HepG2 (cell line): ENCODE measurements around the gene LCK. TPM values are rescaled to one million over a fixed set of nuclear protein-coding genes. Genes with fewer than 3 reads are reported as not detected.

ENCODE experiments used
- ELK4 ChIP-seq: sonication (generic); formaldehyde crosslinking; IDR thresholded peaks from 2 replicates; pipeline ENCODE4 v1.9.0; 2021; ENCODE audit warnings: missing genetic modification reagents, borderline replicate concordance
- HMG20A ChIP-seq: IDR thresholded peaks from 2 replicates; pipeline ENCODE4 v1.6.1; 2016; ENCODE audit warnings: borderline replicate concordance
- IKZF1 ChIP-seq: fragments of 450-650 bp; IDR thresholded peaks from 2 replicates; pipeline ENCODE4 v1.7.1; 2016
- JARID2 ChIP-seq: sonication (generic); formaldehyde crosslinking; IDR thresholded peaks from 2 replicates; pipeline ENCODE4 v1.8.1; 2023; ENCODE audit warnings: missing genetic modification reagents, inconsistent platforms; ENCODE audit not compliant: insufficient replicate concordance
- KMT2A ChIP-seq: sonication (generic); formaldehyde crosslinking; IDR thresholded peaks from 2 replicates; pipeline ENCODE4 v1.4.0; 2020; ENCODE audit warnings: missing genetic modification reagents
- SALL1 ChIP-seq: sonication (generic); formaldehyde crosslinking; IDR thresholded peaks from 2 replicates; pipeline ENCODE4 v1.8.0; 2022; ENCODE audit warnings: mild to moderate bottlenecking, missing genetic modification reagents
- SCMH1 ChIP-seq: sonication (generic); formaldehyde crosslinking; IDR thresholded peaks from 2 replicates; pipeline ENCODE4 v1.9.0; 2021; ENCODE audit warnings: missing genetic modification reagents, mild to moderate bottlenecking, borderline replicate concordance
- ZFP1 ChIP-seq: IDR thresholded peaks from 2 replicates; pipeline ENCODE4 v1.6.1; 2016
- ZFX ChIP-seq: sonication (generic); formaldehyde crosslinking; IDR thresholded peaks from 2 replicates; pipeline ENCODE4 v1.4.0; 2020; ENCODE audit warnings: mild to moderate bottlenecking, low read depth, missing genetic modification reagents, moderate library complexity
- ZNF160 ChIP-seq: sonication (generic); formaldehyde crosslinking; IDR thresholded peaks from 2 replicates; pipeline ENCODE4 v1.8.0; 2022; ENCODE audit warnings: mild to moderate bottlenecking, inconsistent platforms, missing genetic modification reagents
- ZNF253 ChIP-seq: sonication (generic); formaldehyde crosslinking; IDR thresholded peaks from 2 replicates; pipeline ENCODE4 v1.8.0; 2022; ENCODE audit warnings: mild to moderate bottlenecking, missing genetic modification reagents, borderline replicate concordance
- ZNF430 ChIP-seq: sonication (generic); formaldehyde crosslinking; IDR thresholded peaks from 2 replicates; pipeline ENCODE4 v1.9.0; 2021; ENCODE audit warnings: mild to moderate bottlenecking, missing genetic modification reagents
- ZNF556 ChIP-seq: sonication (generic); formaldehyde crosslinking; IDR thresholded peaks from 2 replicates; pipeline ENCODE4 v1.4.0; 2020; ENCODE audit warnings: mild to moderate bottlenecking, missing genetic modification reagents, borderline replicate concordance
- ZSCAN22 ChIP-seq: sonication (generic); formaldehyde crosslinking; IDR thresholded peaks from 2 replicates; pipeline ENCODE4 v1.4.0; 2020; ENCODE audit warnings: mild to moderate bottlenecking, missing genetic modification reagents
- polyA plus RNA-seq, 8 experiments: library from polyadenylated mRNA; depleted of rRNA in 3 of 8; stranded (reverse) in 7 of 8; unstranded in 1 of 8; fragments of >200 nt; fragmentation: Illumina TruSeq in 4 of 8; extraction: Trizol in 4 of 8; gene quantifications; 2 replicates each; pipeline versions ENCODE4 v1.2.1 to v1.2.3, GENCODE V29; 2011 to 2016; ENCODE audit warnings: low read depth in 4 of 8, missing spikeins in 1 of 8, mixed read lengths in 1 of 8; ENCODE audit not compliant: insufficient read depth in 1 of 8
- total RNA-seq, 5 experiments: library from RNA; depleted of rRNA; stranded (reverse); fragments of >200 nt; fragmentation: Illumina TruSeq; extraction: Trizol; gene quantifications; 2 replicates each; pipeline ENCODE4 v1.2.3, GENCODE V29; 2016; ENCODE audit warnings: low read depth in 1 of 5
- TF ChIP-seq, protein P1 (sequence below): sonication (generic); formaldehyde crosslinking; IDR thresholded peaks from 2 replicates; pipeline ENCODE4 v1.4.0; 2020; ENCODE audit warnings: mild to moderate bottlenecking, missing genetic modification reagents
- TF ChIP-seq, protein P2 (sequence below): sonication (generic); formaldehyde crosslinking; IDR thresholded peaks from 2 replicates; pipeline ENCODE4 v1.4.0; 2020; ENCODE audit warnings: missing genetic modification reagents; ENCODE audit errors: not compliant biosample characterization
- TF ChIP-seq, protein P3 (sequence below): sonication (generic); formaldehyde crosslinking; IDR thresholded peaks from 2 replicates; pipeline ENCODE4 v1.4.0; 2020; ENCODE audit warnings: mild to moderate bottlenecking, missing genetic modification reagents

LCK gene
- total and polyA plus RNA-seq, 2 of the 13 experiments (the other 11 are each of a cell fraction or from before 2014, with no cell fraction given) = 0.93 to 1.8 TPM

DNA sequence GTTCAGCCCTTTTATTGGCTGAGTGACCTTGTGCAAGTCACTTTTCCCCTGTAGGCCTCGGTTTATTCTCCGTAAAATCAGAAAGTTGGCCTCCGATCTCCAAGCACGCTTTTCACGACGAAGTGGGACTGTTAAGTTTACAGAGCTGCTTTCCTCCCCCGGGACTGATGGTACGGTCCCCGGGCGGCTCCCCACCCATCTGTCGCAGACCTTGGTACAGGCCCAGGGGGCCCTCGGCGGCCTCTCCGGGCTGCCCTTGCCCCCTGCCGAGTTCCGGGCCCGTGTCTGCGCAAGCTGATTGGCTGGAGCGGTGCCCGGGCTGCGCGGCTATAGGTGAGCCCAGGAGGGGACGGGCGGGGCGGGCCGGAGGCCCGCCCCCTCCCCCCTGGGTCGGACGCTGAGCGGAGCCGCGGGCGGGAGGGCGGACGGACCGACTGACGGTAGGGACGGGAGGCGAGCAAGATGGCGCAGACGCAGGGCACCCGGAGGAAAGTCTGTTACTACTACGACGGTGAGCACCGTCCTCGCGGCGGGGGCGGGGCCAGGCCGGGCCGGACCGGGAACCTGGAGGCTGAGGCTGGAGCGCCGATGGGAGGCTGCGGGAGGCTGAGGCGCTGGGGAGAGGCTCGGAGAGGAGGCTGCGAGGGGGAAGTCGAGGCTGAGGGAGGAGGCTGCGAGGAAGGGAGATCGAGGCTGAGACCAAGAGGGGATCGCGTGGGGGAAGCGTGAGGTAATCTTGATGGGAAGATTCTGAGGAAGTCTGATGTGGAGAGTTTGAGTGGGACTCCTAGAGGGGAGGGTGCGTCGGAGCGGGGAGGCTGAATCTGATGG, 40.9 kb downstream of the LCK start, which contains the start of gene HDAC1 (continued):
- TF ChIP-seq, protein P1, sequence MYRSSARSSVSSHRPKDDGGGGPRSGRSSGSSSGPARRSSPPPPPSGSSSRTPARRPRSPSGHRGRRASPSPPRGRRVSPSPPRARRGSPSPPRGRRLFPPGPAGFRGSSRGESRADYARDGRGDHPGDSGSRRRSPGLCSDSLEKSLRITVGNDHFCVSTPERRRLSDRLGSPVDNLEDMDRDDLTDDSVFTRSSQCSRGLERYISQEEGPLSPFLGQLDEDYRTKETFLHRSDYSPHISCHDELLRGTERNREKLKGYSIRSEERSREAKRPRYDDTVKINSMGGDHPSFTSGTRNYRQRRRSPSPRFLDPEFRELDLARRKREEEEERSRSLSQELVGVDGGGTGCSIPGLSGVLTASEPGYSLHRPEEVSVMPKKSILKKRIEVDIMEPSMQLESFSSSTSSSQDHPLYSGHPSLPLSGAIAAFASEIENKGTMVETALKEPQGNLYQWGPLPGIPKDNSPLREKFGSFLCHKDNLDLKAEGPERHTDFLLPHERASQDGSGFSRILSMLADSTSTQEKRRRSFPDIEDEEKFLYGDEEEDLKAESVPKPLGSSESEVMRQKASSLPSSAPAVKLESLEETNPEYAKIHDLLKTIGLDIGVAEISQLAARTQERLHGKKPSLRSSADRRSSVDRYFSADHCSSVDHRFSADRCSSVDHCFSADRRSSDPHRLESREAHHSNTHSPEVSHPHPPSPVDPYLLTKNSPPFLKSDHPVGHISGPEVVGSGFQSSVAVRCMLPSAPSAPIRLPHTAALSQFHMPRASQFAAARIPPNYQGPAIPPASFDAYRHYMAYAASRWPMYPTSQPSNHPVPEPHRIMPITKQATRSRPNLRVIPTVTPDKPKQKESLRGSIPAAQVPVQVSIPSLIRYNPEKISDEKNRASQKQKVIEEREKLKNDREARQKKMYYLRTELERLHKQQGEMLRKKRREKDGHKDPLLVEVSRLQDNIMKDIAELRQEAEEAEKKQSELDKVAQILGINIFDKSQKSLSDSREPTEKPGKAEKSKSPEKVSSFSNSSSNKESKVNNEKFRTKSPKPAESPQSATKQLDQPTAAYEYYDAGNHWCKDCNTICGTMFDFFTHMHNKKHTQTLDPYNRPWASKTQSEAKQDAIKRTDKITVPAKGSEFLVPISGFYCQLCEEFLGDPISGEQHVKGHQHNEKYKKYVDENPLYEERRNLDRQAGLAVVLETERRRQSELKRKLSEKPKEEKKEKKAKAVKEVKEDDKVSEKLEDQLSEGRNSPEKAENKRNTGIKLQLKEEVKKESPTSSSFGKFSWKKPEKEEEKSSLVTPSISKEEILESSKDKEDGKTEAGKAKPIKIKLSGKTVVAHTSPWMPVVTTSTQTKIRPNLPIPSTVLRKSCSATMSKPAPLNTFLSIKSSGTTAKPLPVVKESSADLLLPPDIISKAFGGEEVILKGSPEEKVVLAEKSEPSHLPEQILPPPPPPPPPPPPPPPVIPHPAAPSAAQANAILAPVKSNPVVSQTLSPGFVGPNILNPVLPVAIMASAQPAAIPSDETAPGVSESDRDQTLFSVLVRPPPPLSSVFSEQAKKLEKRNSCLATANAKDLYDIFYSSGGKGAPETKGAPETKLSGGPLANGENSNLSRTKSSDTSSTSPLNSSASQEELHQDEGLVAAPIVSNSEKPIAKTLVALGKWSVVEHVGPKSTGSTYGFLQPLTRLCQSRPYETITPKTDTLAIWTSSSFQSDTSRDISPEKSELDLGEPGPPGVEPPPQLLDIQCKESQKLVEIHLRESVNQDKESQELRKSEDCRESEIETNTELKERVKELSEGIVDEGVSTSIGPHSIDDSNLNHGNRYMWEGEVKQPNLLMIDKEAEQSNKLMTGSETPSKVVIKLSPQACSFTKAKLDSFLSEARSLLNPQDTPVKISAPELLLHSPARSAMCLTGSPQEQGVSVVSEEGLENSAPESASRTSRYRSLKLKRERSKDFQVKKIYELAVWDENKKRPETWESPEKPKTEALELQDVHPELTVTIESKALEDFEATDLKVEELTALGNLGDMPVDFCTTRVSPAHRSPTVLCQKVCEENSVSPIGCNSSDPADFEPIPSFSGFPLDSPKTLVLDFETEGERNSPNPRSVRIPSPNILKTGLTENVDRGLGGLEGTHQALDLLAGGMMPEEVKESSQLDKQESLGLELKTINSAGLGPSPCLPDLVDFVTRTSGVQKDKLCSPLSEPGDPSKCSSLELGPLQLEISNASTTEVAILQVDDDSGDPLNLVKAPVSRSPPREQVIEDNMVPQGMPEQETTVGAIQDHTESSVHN (CRISPR knock-in tag) = no peak
- TF ChIP-seq ZNF160 (CRISPR knock-in tag) (peak; percentile 15; the same call in 1 of the 2 replicates), HMG20A (no peak), ZFX (CRISPR knock-in tag) (peak; percentile 67; the same call in 1 of the 2 replicates), JARID2 (no peak), KMT2A (CRISPR knock-in tag) (peak; percentile 71), IKZF1 (no peak), ELK4 (CRISPR knock-in tag) (no peak), SCMH1 (CRISPR knock-in tag) (no peak), ZNF430 (CRISPR knock-in tag) (peak; percentile 26; the same call in 1 of the 2 replicates), ZNF253 (CRISPR knock-in tag) (no peak), SALL1 (peak; percentile 7; the same call in 1 of the 2 replicates), ZNF556 (CRISPR knock-in tag) (no peak), ZSCAN22 (no peak), ZFP1 (CRISPR knock-in tag) (no peak)
- TF ChIP-seq, protein P2, sequence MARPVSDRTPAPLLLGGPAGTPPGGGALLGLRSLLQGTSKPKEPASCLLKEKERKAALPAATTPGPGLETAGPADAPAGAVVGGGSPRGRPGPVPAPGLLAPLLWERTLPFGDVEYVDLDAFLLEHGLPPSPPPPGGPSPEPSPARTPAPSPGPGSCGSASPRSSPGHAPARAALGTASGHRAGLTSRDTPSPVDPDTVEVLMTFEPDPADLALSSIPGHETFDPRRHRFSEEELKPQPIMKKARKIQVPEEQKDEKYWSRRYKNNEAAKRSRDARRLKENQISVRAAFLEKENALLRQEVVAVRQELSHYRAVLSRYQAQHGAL (CRISPR knock-in tag) = no peak
- TF ChIP-seq, protein P3, sequence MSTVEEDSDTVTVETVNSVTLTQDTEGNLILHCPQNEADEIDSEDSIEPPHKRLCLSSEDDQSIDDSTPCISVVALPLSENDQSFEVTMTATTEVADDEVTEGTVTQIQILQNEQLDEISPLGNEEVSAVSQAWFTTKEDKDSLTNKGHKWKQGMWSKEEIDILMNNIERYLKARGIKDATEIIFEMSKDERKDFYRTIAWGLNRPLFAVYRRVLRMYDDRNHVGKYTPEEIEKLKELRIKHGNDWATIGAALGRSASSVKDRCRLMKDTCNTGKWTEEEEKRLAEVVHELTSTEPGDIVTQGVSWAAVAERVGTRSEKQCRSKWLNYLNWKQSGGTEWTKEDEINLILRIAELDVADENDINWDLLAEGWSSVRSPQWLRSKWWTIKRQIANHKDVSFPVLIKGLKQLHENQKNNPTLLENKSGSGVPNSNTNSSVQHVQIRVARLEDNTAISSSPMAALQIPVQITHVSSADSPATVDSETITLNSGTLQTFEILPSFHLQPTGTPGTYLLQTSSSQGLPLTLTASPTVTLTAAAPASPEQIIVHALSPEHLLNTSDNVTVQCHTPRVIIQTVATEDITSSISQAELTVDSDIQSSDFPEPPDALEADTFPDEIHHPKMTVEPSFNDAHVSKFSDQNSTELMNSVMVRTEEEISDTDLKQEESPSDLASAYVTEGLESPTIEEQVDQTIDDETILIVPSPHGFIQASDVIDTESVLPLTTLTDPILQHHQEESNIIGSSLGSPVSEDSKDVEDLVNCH (CRISPR knock-in tag) = no peak
